Stimulated activated CD8-positive, alpha-beta memory T cell treated with anti-CD3 and anti-CD28 coated beads, Interleukin-7, amount 100 ng/mL, for 24 hours (primary cell): Measurements from ENCODE around the gene RNPEPL1.

ENCODE experiments used
- DNase-seq: peaks from one replicate; pipeline ENCODE4 v3.0.0-alpha.2; 2020; ENCODE audit warnings: low read depth

RNPEPL1 gene

DNA sequence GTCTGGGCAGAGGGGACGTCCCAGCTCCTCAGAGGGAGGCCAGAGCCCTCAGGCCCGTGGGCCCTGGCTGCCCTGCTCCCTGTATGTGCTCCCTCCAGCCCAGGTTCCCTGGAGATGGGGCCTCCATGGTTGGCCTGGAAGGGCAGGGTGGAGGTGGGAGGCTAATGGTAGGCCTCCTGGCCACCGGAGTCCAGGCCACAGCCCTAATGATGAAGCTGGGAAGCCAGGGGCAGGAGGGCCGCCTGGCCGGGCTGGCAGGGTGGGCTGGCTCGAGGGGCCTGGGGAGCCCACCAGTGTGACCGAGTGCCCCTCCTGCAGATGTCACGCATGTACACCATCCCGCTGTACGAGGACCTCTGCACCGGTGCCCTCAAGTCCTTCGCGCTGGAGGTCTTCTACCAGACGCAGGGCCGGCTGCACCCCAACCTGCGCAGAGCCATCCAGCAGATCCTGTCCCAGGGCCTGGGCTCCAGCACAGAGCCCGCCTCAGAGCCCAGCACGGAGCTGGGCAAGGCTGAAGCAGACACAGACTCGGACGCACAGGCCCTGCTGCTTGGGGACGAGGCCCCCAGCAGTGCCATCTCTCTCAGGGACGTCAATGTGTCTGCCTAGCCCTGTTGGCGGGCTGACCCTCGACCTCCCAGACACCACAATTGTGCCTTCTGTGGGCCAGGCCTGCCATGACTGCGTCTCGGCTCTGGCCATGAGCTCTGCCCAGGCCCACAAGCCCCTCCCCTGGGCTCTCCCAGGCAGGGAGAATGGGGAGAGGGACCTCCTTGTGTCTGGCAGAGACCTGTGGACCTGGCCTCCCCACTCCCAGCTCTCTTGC is 9.2 kb downstream of the RNPEPL1 start:
- DNase-seq: no peak

DNA sequence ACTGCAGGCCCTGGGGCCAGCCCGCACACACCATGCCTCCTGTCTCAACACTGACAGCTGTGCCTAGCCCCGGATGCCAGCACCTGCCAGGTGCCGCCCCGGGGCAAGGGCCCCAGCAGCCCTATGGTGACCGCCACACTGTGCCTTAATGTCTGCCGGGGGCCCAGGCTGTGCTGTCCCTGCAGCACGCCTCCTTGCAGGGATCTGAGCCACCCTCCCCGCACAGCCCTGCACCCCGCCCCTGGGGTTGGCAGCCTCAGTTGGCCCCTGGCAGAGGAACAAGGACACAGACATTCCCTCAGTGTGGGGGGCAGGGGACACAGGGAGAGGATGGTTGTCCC is 9.8 kb downstream of the RNPEPL1 start:
- DNase-seq: no peak

DNA sequence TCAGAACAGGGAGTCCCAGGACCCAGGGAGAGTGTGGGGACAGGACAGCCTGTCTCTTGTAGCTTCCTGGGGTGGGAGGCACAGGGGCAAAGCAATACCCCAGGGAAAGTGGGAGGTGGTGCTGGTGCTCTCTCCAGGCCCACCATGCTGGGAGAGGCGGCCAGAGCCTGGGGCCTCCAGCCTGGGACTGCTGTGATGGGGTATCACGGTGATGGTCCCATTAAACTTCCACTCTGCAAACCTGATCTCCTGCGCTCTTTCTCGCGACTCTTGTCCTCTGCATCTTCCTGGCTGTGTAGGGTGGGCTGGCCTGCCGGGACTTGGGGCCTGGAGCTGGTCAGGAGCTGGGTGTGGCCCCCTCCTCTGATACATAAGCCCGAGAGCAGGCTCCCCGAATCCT is 10.2 kb downstream of the RNPEPL1 start:
- DNase-seq: no peak

DNA sequence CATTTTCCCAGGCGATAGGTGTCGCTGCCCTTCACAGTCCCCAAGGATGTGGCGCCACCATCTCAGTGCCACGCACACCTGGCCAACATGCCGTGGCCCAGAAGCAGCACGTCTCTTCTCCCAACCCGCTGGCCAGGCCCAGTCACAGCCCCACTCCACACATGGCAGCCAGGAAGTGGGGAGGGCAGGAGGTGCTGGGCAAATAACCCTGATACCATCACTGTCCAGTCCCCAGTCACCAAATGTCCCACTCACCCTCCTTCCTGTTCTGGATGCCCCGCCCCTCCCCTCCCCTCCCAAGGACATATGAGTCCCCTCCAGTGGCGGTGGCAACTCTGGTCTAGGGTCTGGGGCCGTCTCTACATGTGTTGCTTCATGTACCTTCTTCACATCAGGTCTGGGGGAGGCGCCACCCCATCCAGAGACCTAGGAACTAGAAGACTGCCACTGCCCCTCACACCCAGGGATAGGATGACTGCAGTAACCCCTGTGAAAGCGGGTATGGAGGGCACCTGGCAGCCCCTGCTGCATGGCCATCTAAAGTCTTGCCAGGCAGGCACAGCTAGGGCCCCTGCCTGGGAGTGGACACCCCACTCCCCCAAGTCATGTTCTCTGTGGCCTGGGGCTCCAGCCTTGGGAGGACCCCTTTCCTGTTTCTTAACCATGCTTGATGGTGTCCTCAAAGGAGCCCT is 10.9 kb downstream of the RNPEPL1 start:
- DNase-seq: no peak

DNA sequence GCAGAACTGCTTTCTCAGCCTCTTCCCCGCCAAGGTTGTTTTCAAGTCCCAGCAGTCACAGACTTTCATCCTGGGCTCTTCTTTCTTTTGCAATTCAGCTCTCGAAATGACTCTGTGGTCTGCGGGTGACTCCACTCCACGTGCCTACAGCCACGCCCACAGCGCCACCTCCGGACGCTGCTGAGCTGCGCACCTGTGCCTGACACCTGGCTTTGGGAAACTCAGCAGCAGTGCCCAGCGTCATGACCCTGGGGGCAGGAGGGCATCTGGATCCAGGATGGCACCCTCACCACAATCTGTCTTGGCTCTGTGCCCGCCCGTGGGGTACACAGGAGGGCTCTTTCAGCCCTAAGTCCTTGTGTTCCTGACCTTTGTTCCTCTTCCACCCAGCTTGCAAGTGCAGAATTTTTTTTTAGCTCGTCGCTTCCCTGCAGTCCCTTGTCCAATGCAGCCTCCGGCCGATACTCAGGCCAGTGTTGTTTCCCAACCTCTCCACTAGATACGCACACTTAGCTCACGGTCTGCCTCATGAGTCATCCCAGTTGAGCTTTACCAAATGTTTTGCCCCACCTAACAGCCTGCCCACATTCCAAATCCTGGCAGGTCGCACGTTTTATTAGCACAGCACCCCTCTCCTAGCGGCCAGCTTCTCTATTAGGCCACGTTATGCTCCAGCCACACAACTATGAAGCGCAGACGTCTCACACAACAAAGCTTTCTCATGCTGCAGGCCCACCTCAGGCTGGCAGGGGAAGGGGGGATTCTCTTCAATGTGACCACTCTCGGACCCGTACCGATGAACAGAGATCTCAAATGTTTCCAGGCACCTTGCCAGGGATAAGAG is 11.7 kb downstream of the RNPEPL1 start:
- no peak for DNase-seq

DNA sequence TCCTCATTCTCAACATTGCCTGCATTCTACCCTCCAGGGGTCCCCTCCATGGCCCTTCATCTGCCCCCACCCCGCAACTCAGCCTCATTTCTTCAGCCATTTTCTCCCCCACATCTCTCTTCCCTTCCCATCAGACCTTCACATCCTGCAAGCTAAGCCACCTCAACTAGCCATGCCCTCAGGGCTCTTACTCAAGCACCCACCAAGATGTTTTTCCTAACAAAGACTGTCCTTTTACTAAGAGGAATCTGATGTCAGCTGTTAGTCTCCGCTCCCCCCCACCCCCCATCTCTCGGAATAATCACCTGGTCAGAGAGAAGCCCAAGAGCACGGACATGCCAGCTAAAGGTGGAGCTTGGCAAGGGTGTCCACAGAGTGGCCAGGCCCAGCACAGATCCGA is 13.5 kb downstream of the RNPEPL1 start:
- DNase-seq: no peak

DNA sequence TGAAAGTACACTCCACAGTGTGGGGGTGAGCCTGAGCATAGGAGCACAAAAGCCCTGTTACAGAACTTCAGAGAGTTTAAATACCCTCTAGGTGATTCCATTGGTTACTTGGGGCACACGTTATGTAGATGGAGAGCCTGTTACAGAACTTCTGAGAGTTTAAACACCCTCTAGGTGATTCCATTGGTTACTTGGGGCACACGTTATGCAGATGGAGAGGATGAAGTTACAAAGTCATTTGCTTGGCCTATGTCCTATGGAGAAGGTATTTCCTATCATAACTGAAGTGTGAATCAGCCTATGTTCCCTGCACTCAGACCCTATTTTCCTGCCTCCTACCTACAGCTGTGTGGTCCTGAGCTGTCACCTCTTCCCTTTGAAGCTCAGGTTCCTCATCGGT is 14.5 kb downstream of the RNPEPL1 start:
- no peak for DNase-seq

DNA sequence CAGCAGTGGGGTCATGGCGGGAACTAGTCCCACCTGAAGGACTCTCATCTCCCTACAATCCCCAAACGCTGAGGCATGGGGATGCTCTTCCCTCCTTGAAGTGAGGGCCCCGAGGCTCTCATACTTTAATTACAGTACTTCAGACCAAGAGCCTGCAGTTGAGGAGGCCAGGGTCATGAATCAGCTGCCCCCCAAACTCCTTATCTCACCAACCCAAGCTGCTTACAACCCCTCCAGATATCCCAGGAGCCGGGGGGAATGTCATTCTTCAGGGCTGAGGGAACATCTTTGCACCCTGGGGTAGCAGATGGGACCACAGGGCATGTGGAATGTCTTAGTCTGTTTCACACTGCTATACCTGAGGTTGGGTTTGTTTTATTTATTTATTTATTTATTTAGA is 15.5 kb downstream of the RNPEPL1 start:
- no peak for DNase-seq

DNA sequence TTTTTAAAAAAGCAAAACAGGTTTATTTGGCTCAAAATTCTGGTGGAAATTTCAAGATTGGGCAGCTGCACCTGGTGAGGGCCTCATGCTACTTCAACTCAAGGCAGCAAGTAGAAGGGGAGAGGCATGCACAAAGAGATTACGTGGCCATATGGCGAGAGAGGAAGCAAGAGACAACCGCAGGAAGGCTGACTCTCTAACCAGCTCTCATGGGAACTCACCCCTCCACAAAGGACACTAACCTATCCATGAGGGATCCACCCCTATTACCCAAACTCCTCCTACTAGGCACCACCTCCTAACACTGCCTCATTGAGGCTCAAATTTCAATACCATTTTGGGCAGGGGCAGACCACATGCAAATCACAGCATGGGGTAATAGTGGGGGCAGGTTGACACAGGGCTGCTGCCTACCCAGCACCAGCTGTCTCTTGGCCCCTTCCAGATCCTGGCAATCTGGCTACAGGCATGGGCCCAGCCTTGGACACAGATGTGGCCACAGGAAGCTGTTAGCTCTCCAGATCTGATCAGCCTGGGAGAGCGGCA is 16.3 kb downstream of the RNPEPL1 start:
- no peak for DNase-seq

DNA sequence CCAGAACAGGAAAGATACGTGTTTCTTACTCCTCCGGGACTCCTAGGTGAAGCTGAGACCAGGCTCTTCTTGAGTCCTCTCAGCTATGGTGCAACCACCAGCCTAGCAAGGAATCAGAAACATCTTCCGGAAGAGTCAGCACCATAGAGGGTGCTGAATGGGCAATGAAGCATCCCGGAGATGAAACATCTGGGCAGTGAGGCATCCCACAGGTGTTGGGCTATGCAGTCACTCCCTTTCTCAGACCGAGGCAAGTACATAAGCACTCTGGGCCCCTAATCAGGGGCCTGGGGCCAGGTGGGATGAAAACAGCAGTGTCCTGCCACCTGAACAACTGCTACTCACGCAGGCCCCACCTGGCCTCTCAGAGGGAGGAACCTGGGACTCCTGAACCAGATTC is 16.8 kb downstream of the RNPEPL1 start:
- no peak for DNase-seq

DNA sequence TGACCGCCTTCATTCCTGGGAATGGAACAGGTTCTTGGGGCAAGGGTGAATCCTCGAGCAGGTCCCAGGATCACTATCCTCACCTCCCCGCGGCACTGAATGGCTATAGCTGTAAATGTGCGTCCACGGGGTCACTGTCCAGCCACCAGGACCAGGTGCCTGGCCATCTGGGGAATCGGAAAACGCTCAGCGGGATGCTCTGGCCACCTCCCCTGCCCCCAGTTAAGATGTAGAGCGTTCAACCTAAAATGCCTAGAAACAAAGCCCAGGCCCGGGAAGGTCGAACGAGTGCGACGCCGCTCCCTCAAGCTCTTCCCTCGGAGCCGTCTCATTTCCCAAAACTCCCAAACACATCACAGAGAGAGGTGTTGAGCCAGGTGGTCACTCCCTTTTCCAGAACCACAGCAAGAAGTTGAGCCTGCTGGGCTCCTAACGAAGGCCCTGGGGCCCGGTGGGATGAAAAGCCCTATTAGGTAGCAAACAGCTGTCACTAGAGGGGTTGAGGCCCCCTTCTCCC is 17.5 kb downstream of the RNPEPL1 start:
- DNase-seq: no peak

DNA sequence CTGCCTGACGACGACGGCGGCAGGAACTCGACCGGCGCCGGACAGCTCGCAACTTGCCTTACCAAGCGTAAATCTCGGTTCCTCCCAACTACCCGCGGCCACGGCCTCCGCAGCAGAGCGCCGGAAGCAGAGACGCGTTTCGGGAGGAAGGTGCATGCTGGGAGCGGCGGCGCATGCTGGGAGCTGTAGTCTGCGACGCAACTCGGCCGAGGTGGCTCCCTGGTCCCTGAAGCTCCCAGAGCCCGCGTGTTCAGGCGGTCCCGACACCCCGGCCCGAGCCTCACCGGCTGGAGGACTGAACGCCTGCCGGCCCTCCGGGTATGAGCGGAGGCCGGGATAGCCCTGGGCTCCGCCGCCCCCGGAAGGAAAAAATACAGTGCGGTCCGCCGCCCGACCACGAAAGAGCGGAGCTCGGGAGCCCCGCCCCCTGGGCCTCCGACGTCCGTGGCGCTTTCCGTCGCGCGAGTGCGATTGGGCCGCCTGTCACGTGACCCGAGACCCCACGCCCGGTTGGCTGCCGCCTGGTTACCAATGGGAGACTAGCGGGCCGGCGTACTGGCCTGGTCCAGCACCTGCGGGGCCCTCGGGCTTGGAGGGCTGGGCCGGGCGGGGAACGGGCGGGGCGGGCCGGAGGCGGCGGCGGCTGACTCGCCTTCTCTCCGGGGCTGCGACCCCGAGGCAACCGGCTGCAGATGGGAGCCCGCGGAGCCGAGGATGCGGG is 18.1 kb downstream of the RNPEPL1 start, which contains the start of gene CAPN10:
CAPN10 (plus strand) TSS at position 537 of the 721 bp plus-strand sequence; CDS start at position 715, 178 bp downstream.
- DNase-seq: peak; percentile 93

DNA sequence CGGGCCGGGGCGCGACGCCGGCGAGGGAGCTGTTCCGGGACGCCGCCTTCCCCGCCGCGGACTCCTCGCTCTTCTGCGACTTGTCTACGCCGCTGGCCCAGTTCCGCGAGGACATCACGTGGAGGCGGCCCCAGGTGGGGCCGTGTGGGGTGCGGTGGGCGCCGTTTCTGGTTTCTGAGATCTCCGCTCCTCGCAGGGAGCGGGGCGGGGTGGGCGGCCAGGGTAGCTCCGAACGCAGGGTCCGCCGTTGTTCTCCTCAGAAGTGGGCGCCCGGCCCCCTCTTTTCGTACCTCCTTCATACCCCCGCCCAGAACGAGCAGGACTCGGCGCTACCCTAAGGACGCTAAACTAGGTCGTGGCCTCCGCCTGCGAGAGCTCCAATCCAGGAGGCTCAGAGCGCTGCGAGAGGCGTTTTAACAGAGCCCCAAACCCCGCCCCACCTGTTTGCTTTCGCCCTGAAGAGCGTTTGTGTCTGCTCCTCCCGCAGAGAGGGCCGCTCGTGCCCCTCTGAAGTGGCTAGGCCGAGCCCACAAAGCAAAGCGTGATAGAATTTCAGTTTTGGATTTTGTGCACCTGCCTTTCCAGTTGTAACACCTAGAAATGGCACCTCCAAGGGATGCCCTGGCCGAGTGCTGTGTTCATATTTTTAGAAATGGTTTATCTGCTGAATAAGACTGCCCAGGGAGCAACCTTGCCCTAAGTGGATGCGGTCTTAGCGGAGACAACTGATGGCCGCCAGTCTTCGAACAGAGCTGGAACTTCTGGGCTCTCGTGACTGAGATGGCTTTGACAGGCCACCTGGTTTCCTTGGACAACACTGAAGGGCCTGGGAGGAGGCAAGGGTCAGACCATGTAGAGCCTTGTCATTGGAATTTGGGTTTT is 18.9 kb downstream of the RNPEPL1 start:
- no peak for DNase-seq

DNA sequence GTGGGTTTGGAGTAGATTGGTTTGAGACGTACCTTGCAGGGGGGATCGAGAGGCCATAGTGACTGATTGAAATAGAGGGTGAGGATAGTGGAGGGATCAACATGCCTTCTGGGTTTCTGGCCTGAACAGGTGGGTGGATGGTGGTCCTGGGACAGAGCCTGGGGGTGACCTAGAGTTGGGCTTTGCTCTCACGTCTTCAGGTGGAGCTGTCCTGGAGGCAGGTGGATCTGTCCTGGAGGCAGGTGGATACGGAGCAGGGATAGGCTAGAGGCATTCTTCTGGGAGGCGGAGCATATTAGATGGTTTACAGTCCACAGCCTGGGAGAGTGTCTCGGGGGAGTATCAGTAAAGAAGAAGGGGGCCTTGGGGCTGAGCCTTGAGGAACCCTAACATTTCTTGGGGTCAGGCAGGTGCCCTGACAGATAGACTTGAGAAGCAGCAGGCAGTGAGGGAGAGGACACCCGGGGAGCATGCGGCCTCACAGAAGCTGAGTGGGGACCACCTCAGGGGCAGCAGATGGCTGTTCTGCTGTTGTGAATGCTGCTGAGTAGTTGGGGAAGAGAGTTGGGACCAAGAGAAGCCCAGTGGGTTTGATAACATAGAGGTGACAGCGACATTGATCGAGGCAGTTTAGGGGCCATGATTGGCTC is 19.8 kb downstream of the RNPEPL1 start:
- DNase-seq: no peak

DNA sequence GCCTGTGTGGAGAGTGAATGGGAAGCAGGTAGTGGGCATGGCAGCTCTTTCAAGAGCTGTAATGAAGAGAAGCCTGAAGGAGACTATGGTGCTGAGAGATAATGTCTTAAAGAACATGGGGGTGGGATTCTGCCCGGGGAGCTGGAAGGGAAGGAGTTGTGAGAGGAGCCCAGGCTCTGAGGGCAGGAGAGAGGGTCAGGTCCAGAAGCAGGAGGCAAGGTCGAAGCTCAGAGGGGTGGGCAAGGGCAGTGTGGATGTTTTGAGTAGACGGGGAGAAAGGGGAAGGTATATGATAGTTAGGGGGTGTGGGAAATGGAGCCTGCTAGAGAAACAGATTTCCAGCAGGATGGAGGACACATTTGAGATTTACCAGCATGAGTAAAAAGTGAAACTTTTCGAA is 20.4 kb downstream of the RNPEPL1 start:
- DNase-seq: no peak

DNA sequence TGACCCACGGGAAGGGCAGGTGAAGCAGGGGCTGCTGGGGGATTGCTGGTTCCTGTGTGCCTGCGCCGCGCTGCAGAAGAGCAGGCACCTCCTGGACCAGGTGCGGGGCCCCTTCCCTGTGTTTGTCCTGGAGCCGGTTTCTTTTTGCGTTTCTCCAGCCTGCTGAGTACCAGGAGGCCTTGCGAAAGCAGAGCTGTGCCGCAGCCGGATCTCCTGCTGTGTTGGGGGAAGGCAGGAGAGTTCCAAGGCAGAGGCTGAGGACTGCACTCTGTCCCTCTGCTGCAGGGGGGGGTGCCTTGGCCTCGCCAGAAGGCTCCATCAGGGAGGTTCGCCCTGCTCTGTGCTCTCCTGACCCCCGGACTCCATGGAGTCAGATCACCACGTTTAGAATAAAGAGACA is 21.1 kb downstream of the RNPEPL1 start:
- no peak for DNase-seq

DNA sequence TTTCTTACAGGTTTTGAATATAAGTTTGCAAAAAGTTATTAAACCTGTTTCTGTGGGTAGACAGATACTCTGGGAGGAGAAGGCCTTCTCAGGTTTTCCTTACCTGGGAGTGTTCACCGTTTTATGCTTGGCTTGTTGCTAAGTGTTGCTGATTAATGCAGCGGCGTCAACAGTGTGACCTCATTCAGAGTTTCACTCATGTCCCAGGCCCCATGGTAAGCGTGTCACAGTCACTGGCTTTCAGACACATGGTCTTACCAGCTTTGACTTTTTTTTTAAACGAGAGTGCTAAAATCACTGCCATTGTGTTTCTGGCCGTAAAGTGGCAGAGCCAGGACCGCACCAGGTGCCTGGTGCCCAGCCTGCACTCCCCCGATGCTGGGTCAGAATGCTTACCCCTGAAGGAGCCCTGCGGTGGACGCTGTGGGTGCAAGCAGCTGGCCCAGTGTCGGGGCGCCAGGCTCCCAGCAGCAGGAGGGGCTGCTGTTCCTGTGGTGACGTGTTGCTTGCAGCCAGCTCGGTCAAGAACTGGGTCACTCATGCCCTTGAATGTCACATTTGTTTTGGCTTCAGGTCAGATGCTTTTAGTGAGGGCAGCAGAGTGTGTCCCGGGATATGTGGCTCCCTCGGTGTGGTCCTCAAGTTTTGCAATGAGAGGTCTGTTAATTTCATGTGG is 21.7 kb downstream of the RNPEPL1 start:
- DNase-seq: no peak

DNA sequence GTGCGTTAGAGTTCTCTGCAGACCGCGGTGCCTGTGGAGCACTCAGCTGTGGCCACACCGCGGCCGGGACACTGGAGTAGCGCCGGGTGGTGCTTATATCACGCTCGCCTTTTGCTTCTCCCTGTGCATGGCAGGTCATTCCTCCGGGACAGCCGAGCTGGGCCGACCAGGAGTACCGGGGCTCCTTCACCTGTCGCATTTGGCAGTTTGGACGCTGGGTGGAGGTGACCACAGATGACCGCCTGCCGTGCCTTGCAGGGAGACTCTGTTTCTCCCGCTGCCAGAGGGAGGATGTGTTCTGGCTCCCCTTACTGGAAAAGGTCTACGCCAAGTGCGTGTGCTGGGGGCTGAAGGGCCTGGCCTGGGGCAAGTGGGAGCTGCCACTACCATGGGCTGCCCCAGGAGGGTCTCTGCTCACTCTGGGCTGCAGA is 22.4 kb downstream of the RNPEPL1 start:
- DNase-seq: no peak

DNA sequence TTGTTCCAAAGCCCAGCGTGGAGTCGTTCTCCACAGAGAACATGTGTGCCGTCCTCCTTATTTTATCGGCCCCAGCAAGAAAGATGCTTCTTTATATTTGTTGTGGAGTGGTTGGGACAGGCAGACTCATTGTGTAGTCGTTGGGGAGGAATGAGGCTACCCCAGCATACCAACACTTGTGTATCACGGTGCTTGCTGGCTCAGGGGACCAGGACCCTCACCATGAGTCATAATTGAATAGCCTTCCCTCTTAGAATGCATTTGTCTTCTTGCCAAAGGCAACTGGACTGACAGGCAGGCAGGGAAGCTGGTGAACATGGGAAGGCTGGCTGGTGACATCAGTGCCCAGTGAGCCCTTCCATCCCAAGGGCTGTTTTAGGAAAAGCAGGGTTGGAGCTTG is 22.9 kb downstream of the RNPEPL1 start:
- no peak for DNase-seq
